ENCODE results near the gene ZSWIM5.

DNA sequence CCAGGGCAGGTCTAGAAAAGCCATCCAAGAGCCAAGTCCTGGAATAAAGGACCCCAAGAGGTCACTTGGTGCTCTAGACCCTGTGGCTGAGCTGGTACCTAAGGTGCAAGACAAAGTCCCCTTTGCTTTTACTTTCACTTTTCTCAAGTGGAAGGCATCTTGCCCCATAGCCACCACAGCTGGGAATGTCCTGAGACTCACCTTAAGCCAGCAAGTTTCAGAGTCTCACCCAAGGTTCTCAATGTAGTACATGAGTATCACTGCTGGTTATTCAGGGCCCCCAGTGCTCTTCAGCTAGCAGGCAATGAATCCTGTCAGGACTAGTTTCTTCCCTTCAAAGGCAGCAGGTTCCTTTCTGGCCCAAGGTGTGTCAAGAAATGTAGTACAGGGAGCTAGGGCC is 126.9 kb downstream of the ZSWIM5 start:
- TF ChIP-seq, protein P1, sequence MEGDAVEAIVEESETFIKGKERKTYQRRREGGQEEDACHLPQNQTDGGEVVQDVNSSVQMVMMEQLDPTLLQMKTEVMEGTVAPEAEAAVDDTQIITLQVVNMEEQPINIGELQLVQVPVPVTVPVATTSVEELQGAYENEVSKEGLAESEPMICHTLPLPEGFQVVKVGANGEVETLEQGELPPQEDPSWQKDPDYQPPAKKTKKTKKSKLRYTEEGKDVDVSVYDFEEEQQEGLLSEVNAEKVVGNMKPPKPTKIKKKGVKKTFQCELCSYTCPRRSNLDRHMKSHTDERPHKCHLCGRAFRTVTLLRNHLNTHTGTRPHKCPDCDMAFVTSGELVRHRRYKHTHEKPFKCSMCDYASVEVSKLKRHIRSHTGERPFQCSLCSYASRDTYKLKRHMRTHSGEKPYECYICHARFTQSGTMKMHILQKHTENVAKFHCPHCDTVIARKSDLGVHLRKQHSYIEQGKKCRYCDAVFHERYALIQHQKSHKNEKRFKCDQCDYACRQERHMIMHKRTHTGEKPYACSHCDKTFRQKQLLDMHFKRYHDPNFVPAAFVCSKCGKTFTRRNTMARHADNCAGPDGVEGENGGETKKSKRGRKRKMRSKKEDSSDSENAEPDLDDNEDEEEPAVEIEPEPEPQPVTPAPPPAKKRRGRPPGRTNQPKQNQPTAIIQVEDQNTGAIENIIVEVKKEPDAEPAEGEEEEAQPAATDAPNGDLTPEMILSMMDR (IDR thresholded peaks at IDR 0.05; ENCODE audit: poor library complexity), result no peak
- TF ChIP-seq EZH2 (IDR thresholded peaks at IDR 0.05; ENCODE audit: borderline replicate concordance), result no peak

Data from hepatocyte (in vitro differentiated cells).